ACC112 (cell line): Measurements from ENCODE around the gene POLR1C.
A peak's percentile ranks its signal among the peaks of the same experiment; 100 is the strongest.

Source experiments
- H2AFZ ChIP-seq: fragments of 200-600 bp; sonication (generic); one replicate; pipeline ENCODE4 v1.6.0; 2017; ENCODE audit warnings: antibody characterized with exemption, low read length; ENCODE audit not compliant: unreplicated experiment
- H3K27ac ChIP-seq: fragments of 200-600 bp; sonication (generic); 2 replicates; pipeline ENCODE4 v1.5.1; 2014; ENCODE audit warnings: low read depth, mild to moderate bottlenecking, antibody characterized with exemption, low read length, moderate library complexity
- H3K27me3 ChIP-seq: fragments of 200-600 bp; sonication (generic); 2 replicates; pipeline ENCODE4 v1.6.1; 2014; ENCODE audit warnings: mild to moderate bottlenecking, antibody characterized with exemption, low read length, moderate library complexity, mixed read lengths; ENCODE audit not compliant: insufficient read depth
- H3K36me3 ChIP-seq: fragments of 200-600 bp; sonication (generic); 2 replicates; pipeline ENCODE4 v1.6.1; 2016; ENCODE audit warnings: mild to moderate bottlenecking, antibody characterized with exemption, low read length, moderate library complexity, mixed read lengths; ENCODE audit not compliant: insufficient read depth
- H3K4me1 ChIP-seq: fragments of 200-600 bp; sonication (generic); one replicate; pipeline ENCODE4 v1.6.1; 2016; ENCODE audit warnings: low read length, mixed read lengths; ENCODE audit not compliant: insufficient read depth, unreplicated experiment, control insufficient read depth
- H3K4me3 ChIP-seq: fragments of 200-600 bp; sonication (generic); 2 replicates; pipeline ENCODE4 v1.5.1; 2014; ENCODE audit warnings: mild to moderate bottlenecking, low read depth, low read length
- H3K79me2 ChIP-seq: fragments of 200-600 bp; sonication (generic); one replicate; pipeline ENCODE4 v1.6.0; 2016; ENCODE audit warnings: low read length; ENCODE audit not compliant: control insufficient read depth, unreplicated experiment, insufficient read depth

Gene POLR1C

GRCh38 chr6:43477235-43478007, 39.5 kb upstream of the POLR1C start, which contains the start of gene TJAP1:
Gene TJAP1 (plus strand): TSS chr6:43477570. CDS start chr6:43499002, 21,432 bp downstream.
- H3K27me3 ChIP-seq: no peaks in the 10 kb centered on the region
- peaks cover 37% of the 10 kb centered on the region for H3K79me2 ChIP-seq
- H3K27ac ChIP-seq: peak within 1 kb of the TSS; percentile 43; the same call in 1 of the 2 replicates
- peak within 1 kb of the TSS; percentile 93 for H2AFZ ChIP-seq
- H3K4me3 ChIP-seq: peak within 1 kb of the TSS; percentile 87
- H3K4me1 ChIP-seq: peaks cover 10% of the 10 kb centered on the region
- H3K36me3 ChIP-seq: no peaks in the 10 kb centered on the region

GRCh38 chr6:43478008-43478372, 38.9 kb upstream of the POLR1C start:
- Histone ChIP-seq H3K79me2 (peaks cover 40% of the 10 kb centered on the region), H3K27me3 (no peaks in the 10 kb centered on the region), H2AFZ (peak overlapping the region; percentile 85), H3K4me3 (peak overlapping the region; percentile 87), H3K36me3 (no peaks in the 10 kb centered on the region), H3K4me1 (peaks cover 10% of the 10 kb centered on the region), H3K27ac (peak overlapping the region; percentile 43; the same call in 1 of the 2 replicates)

- no peak overlapping the region for H3K27ac ChIP-seq
- H3K4me1 ChIP-seq: peaks cover 10% of the 10 kb centered on the region
- peaks cover 47% of the 10 kb centered on the region for H3K79me2 ChIP-seq
- H2AFZ ChIP-seq: no peak overlapping the region
- H3K27me3 ChIP-seq: no peaks in the 10 kb centered on the region
- no peaks in the 10 kb centered on the region for H3K36me3 ChIP-seq
- no peak overlapping the region for H3K4me3 ChIP-seq
These were observed 35.8 kb upstream of the POLR1C start for GRCh38 chr6:43481075-43481474.

GRCh38 chr6:43481591-43482236, 35.2 kb upstream of the POLR1C start:
- Histone ChIP-seq H2AFZ (no peak overlapping the region), H3K27me3 (no peaks in the 10 kb centered on the region), H3K27ac (no peak overlapping the region), H3K4me3 (no peak overlapping the region), H3K4me1 (peaks cover 10% of the 10 kb centered on the region), H3K79me2 (peaks cover 48% of the 10 kb centered on the region), H3K36me3 (0 out of 2 replicates have a peak, but pooled peaks cover under 1% of the 10 kb centered on the region)

GRCh38 chr6:43488667-43489276, 28.1 kb upstream of the POLR1C start:
- H3K27ac ChIP-seq: no peak overlapping the region
- peaks cover 5% of the 10 kb centered on the region; the same call in 1 of the 2 replicates for H3K36me3 ChIP-seq
- peaks cover 45% of the 10 kb centered on the region for H3K4me1 ChIP-seq
- H3K4me3 ChIP-seq: no peak overlapping the region
- H3K79me2 ChIP-seq: peaks cover 31% of the 10 kb centered on the region
- no peak overlapping the region for H2AFZ ChIP-seq
- no peaks in the 10 kb centered on the region for H3K27me3 ChIP-seq

- Histone ChIP-seq H3K36me3 (peaks cover 5% of the 10 kb centered on the region; the same call in 1 of the 2 replicates), H3K79me2 (peaks cover 34% of the 10 kb centered on the region)
These were observed 27.4 kb upstream of the POLR1C start for GRCh38 chr6:43489277-43490072.

GRCh38 chr6:43490523-43490939, 26.4 kb upstream of the POLR1C start:
- peaks cover 62% of the 10 kb centered on the region for H3K4me1 ChIP-seq
- H2AFZ ChIP-seq: no peak overlapping the region

More at GRCh38 chr6:43489277-43490072, 27.4 kb upstream of the POLR1C start:
- Histone ChIP-seq H3K27ac (no peak overlapping the region), H3K4me1 (peaks cover 52% of the 10 kb centered on the region), H3K4me3 (no peak overlapping the region), H2AFZ (no peak overlapping the region), H3K27me3 (no peaks in the 10 kb centered on the region)

GRCh38 chr6:43491750-43492661, 24.9 kb upstream of the POLR1C start:
- peaks cover 77% of the 10 kb centered on the region for H3K4me1 ChIP-seq
- peaks cover 30% of the 10 kb centered on the region for H3K79me2 ChIP-seq
- peak overlapping the region; percentile 16 for H3K4me3 ChIP-seq
- H2AFZ ChIP-seq: no peak overlapping the region
- H3K27me3 ChIP-seq: no peaks in the 10 kb centered on the region
- peak overlapping the region; percentile 6; the same call in 1 of the 2 replicates for H3K27ac ChIP-seq
- peaks cover 2% of the 10 kb centered on the region; the same call in 1 of the 2 replicates for H3K36me3 ChIP-seq

More at GRCh38 chr6:43490523-43490939, 26.4 kb upstream of the POLR1C start:
- H3K4me3 ChIP-seq: no peak overlapping the region
- no peak overlapping the region for H3K27ac ChIP-seq
- peaks cover 34% of the 10 kb centered on the region for H3K79me2 ChIP-seq
- peaks cover 5% of the 10 kb centered on the region; the same call in 1 of the 2 replicates for H3K36me3 ChIP-seq
- H3K27me3 ChIP-seq: no peaks in the 10 kb centered on the region

- Histone ChIP-seq H3K36me3 (no peaks in the 10 kb centered on the region), H3K79me2 (peaks cover 30% of the 10 kb centered on the region), H3K4me1 (peaks cover 81% of the 10 kb centered on the region), H3K27ac (no peak overlapping the region), H3K4me3 (peak overlapping the region; percentile 16), H3K27me3 (no peaks in the 10 kb centered on the region), H2AFZ (no peak overlapping the region)
These were observed 24.2 kb upstream of the POLR1C start for GRCh38 chr6:43492673-43493072.
